HG02642 (cell line): Measurements from ENCODE around the gene RICTOR.

Experiments
- ATAC-seq: cut with Tn5 transposase; IDR thresholded peaks from one replicate; pipeline ENCODE4 v1.9.1; 2021; ENCODE audit warnings: mild to moderate bottlenecking; ENCODE audit not compliant: unreplicated experiment, poor library complexity

RICTOR gene

DNA sequence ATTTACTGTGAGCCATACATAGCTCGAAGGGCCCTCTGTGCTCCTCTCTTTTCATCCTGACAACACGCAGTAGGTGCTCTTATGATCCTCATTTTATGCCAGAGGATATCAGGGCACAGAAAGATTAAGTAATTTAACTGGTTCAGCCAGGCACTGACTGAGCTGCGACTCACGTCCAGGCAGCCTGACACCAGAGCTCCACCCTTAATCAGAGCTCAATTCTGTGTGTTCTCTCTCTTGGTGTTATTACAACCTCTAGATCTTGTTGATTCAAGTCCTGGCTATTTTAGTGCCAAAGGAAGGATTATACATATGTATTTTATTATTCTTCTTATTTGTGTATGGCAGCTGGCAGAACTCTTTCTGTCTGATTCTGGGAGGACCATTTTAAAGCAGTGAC is 168.7 kb downstream of the RICTOR start:
- no peak for ATAC-seq

DNA sequence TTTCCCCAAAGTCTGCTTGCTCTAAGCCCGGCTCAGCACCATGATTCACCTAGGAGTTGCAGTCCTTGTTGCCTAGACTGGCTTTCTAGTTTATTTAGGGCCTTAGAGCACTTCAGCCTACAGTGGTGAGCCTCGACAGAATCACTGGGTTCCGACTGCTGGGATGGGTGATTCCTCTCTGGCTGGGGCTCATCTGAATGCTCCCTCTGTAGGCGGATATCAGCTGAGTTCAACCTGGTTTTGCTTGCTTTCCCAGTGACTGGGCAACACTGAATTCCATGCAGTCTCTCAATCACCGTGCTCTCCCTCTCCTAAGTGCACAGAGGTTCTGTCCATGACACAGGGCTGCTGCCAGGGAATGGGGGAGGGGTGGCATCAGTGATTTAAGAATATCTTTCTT is 174.3 kb downstream of the RICTOR start:
- ATAC-seq = no peak

DNA sequence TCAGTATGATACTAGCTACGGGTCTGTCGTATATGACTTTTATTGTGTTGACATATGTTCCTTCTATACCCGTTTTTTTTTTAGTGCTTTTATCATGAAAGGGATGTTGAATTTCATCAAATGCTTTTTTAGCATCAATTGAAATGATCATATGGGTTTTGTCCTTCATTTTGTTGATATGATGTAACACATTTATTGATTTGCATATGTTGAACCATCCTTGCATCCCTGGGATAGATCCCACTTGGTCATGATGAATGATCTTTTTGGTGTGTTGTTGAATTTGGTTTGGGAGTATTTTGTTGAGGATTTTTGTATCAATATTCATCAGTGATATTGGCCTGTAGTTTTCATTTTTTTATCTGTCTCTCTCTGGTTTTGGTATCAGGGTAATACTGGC is 177.4 kb downstream of the RICTOR start:
- no peak for ATAC-seq

DNA sequence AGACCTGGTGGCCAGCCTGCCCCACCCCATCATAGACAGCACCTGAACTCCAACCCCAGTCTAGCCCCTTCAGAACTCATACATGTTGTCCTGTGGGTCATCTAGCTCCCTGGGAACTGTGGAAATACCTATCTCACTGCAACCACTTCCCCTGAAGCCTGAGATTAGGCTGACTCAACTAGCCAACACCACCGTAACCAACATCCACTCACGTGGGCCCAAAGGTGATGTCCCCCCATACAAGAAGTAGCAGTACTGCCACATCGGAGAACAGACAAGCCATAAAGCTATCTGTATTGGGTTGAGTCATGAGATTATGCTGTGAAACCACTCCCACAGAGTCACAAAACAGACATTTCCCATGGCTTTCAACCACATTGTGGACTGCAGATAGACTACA is 181.8 kb downstream of the RICTOR start:
- ATAC-seq = no peak

DNA sequence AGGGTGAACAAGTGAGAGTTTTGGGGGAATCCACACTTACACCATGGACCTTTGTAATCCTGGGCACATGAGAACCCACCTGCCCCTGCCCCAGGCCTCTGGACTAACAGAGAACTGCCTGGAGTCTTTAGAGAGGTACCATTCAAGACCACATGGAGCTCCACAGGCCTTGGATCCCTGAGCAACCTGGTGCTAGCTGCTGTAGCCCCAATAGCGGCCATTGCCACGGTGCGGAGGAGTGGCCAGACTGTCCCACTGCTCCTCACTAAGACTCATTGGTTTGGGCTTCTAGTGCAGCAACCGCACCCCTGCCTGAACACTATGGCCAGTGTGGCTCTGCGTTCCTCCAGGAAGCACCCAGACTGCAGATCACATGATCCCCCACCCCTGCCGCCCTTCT is 182.6 kb downstream of the RICTOR start:
- ATAC-seq = no peak

DNA sequence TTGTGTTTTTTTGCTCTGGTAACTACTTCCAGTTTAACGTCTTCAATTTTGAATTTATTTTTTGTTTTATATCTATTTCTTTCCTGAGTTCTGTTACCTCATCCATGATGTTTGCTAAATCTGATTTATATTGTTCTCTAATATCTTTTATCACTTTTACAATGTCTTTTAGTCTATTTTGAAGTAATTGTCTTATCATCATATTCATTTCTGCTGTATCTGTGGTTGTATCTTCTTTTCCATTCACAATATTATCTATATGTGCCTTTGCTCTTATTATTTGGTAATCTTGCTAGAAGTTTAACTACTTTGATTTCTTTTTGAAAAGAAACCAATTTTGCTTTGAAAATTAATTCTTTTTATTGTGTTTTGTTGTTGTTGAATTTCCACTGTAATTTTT is 184.8 kb downstream of the RICTOR start:
- ATAC-seq = no peak

DNA sequence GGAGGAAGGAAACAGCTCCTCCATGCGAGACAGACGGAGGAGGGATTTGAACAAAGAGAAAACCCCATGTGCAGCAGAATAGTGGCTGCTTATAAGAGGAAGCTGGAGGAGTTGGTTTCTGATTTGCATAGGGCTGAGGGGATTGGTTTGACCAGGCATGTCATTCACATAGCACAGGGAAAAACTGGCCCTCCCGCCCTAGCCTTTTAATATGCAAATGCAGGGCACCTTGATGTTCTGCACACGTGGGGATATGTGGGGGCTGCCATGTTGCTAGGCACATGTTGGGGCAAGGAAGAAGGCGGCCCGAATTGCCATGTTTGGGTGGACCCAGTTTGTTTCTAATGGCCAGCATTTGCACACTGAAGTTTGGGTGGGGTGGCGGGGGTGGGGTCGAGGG is 186.2 kb downstream of the RICTOR start:
- no peak for ATAC-seq
